ENCODE results near the gene NRDE2. TPM values are rescaled to one million over a fixed set of nuclear protein-coding genes. Genes with fewer than 3 reads are reported as not detected.
"Not testable (repeated sequence)": the region's sequence is repeated elsewhere in the genome, so short reads cannot be mapped to it uniquely, and the experiment has no call there.

The NRDE2 gene
- total RNA-seq, 1 donor from 2014 or later = 10.2 TPM

DNA sequence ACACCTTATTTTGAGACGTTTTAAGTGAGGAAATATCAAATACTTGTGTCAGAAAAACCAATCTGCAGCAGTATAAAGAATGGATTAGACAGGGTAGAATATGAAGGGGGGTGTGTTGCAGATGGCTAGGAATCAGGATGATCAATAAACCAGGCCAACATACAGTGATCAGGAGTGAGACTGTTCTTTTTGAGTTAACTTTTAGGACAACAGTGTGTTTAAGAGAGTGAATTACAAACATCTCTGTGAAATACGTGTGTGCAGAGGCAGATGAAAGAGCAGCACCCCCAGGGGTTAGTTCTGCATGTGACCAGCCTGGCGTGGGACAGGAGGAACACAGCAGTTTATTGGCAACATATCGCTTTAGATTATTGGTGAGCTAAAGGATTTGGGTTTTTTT lies 10.6 kb upstream of the NRDE2 start:
- no peaks in the 10 kb centered on the region for H3K36me3 Mint-ChIP-seq
- Histone ChIP-seq H4K20me1 (ENCODE audit: low read depth) (no peaks in the 10 kb centered on the region), H3K27me3 (peaks cover 19% of the 10 kb centered on the region), H3K36me3 (no peaks in the 10 kb centered on the region), H3K79me2 (ENCODE audit: low read depth) (no peaks in the 10 kb centered on the region), H3F3A (ENCODE audit: low read depth) (no peaks in the 10 kb centered on the region), H2AFZ (replicated peaks) (no peak overlapping the region), H3K4me2 (no peak overlapping the region), H3K27ac (no peak overlapping the region), H3K9me3 (ENCODE audit: low read depth) (no peaks in the 10 kb centered on the region), H3K9ac (no peak overlapping the region), H3K4me1 (no peaks in the 10 kb centered on the region), H3K4me3 (no peak overlapping the region)
- H3K9me3 Mint-ChIP-seq = peaks cover 2% of the 10 kb centered on the region
- peaks cover 3% of the 10 kb centered on the region for H3K4me1 Mint-ChIP-seq
- no peak for DNase-seq (ENCODE audit: low spot score)
- no peak for TF ChIP-seq EZH2 (IDR thresholded peaks at IDR 0.05)
- TF ChIP-seq, protein P1, sequence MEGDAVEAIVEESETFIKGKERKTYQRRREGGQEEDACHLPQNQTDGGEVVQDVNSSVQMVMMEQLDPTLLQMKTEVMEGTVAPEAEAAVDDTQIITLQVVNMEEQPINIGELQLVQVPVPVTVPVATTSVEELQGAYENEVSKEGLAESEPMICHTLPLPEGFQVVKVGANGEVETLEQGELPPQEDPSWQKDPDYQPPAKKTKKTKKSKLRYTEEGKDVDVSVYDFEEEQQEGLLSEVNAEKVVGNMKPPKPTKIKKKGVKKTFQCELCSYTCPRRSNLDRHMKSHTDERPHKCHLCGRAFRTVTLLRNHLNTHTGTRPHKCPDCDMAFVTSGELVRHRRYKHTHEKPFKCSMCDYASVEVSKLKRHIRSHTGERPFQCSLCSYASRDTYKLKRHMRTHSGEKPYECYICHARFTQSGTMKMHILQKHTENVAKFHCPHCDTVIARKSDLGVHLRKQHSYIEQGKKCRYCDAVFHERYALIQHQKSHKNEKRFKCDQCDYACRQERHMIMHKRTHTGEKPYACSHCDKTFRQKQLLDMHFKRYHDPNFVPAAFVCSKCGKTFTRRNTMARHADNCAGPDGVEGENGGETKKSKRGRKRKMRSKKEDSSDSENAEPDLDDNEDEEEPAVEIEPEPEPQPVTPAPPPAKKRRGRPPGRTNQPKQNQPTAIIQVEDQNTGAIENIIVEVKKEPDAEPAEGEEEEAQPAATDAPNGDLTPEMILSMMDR (IDR thresholded peaks at IDR 0.05) = no peak
- no peak for TF ChIP-seq EZH2phosphoT487 (IDR thresholded peaks at IDR 0.05)
- peaks cover 7% of the 10 kb centered on the region for H3K27me3 Mint-ChIP-seq (ENCODE audit: insufficient read depth, low read depth)
- no peak overlapping the region for H3K4me3 Mint-ChIP-seq
- no peak overlapping the region for H3K27ac Mint-ChIP-seq

DNA sequence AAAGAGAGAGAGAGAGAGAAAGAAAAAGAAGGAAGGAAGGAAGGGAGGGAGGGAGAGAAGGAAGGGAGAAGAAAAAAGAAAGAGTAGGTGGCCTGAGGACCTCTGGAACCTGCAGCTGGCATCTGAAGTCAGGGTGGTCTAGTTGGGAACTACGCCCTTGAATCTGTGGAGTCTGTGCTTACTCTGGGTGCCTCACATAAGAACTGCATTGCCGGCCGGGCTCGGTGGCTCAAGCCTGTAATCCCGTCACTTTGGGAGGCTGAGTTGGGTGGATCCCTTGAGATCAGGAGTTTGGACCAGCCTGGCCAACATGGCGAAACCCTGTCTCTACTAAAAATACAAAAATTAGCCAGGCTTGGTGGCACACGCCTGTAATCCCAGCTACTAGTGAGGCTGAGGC lies 10.0 kb upstream of the NRDE2 start:
- peaks cover 9% of the 10 kb centered on the region for H3K27me3 Mint-ChIP-seq (ENCODE audit: insufficient read depth, low read depth)
- Histone ChIP-seq H3K27ac (no peak overlapping the region), H3K4me2 (no peak overlapping the region), H3K4me1 (no peaks in the 10 kb centered on the region), H3K27me3 (peaks cover 25% of the 10 kb centered on the region), H3K36me3 (no peaks in the 10 kb centered on the region), H2AFZ (replicated peaks) (no peak overlapping the region), H3F3A (ENCODE audit: low read depth) (no peaks in the 10 kb centered on the region), H4K20me1 (ENCODE audit: low read depth) (no peaks in the 10 kb centered on the region), H3K9me3 (ENCODE audit: low read depth) (no peaks in the 10 kb centered on the region), H3K9ac (no peak overlapping the region), H3K4me3 (no peak overlapping the region), H3K79me2 (ENCODE audit: low read depth) (no peaks in the 10 kb centered on the region)
- DNase-seq (ENCODE audit: low spot score) = no peak
- H3K4me3 Mint-ChIP-seq = no peak overlapping the region
- no peak overlapping the region for H3K27ac Mint-ChIP-seq
- peaks cover 2% of the 10 kb centered on the region for H3K9me3 Mint-ChIP-seq
- H3K36me3 Mint-ChIP-seq = no peaks in the 10 kb centered on the region
- peaks cover 3% of the 10 kb centered on the region for H3K4me1 Mint-ChIP-seq
- TF ChIP-seq EZH2phosphoT487 (IDR thresholded peaks at IDR 0.05) (no peak), EZH2 (IDR thresholded peaks at IDR 0.05) (no peak)
- TF ChIP-seq, protein P1 (IDR thresholded peaks at IDR 0.05) = no peak

DNA sequence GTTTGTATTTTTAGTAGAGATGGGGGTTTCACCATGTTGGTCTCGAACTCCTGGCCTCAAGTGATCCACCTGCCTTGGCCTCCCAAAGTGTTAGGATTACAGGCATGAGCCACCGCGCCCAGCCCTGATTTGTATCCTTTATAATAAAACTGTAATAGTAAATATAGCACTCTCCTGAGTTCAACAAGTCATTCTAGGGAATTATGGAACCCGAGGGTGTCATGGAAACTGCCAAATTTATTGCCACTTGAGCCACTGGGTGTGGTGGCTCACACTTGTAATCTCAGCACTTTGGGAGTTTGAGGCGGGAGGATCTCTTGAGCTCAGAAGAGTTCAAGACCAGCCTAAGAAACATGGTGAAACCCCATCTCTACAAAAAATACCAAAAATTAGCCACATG lies 9.5 kb upstream of the NRDE2 start:
- peaks cover 30% of the 10 kb centered on the region for H3K27me3 ChIP-seq
- H3K4me2 ChIP-seq; H3K4me3 Mint-ChIP-seq; H3K36me3 ChIP-seq; H3K9me3 Mint-ChIP-seq; H3K9ac ChIP-seq; H3K4me3 ChIP-seq; H3K36me3 Mint-ChIP-seq; H3K4me1 Mint-ChIP-seq; H3K9me3 ChIP-seq (ENCODE audit: low read depth); H3K27ac Mint-ChIP-seq; H3K4me1 ChIP-seq; H3K27ac ChIP-seq; H2AFZ ChIP-seq (replicated peaks); H3K79me2 ChIP-seq (ENCODE audit: low read depth); H3F3A ChIP-seq (ENCODE audit: low read depth); H4K20me1 ChIP-seq (ENCODE audit: low read depth); DNase-seq (ENCODE audit: low spot score): not testable (repeated sequence)
- H3K27me3 Mint-ChIP-seq (ENCODE audit: insufficient read depth, low read depth) = peaks cover 11% of the 10 kb centered on the region

DNA sequence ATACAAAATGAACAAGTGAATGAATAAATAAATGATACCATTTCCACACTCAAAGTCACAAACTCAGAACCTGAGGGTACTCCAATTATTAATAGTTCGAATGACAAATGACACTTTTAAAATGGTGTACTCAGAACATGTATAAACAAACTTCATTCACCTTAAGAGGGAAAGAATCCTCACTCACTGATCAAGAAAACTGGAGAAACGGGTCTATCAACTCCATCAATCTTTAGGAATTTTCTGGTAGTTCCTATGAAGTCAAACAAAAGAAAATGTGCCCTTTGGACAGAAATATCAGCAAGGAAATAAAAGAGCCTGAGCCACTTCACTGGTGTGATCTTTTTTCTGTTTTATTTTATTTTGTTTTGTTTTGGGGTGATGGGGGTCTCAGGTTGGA lies 5.2 kb upstream of the NRDE2 start:
- Histone ChIP-seq H3K4me1 (no peaks in the 10 kb centered on the region), H4K20me1 (ENCODE audit: low read depth) (no peaks in the 10 kb centered on the region), H3K4me2 (no peak overlapping the region), H3K27ac (no peak overlapping the region), H3K36me3 (no peaks in the 10 kb centered on the region), H3K27me3 (peaks cover 66% of the 10 kb centered on the region), H3K4me3 (no peak overlapping the region), H3K9me3 (ENCODE audit: low read depth) (no peaks in the 10 kb centered on the region), H3K79me2 (ENCODE audit: low read depth) (no peaks in the 10 kb centered on the region), H2AFZ (replicated peaks) (no peak overlapping the region), H3K9ac (no peak overlapping the region), H3F3A (ENCODE audit: low read depth) (no peaks in the 10 kb centered on the region)
- peaks cover 2% of the 10 kb centered on the region for H3K9me3 Mint-ChIP-seq
- DNase-seq (ENCODE audit: low spot score) = no peak
- no peaks in the 10 kb centered on the region for H3K4me1 Mint-ChIP-seq
- no peaks in the 10 kb centered on the region for H3K36me3 Mint-ChIP-seq
- no peak overlapping the region for H3K27ac Mint-ChIP-seq
- H3K27me3 Mint-ChIP-seq (ENCODE audit: insufficient read depth, low read depth) = peaks cover 25% of the 10 kb centered on the region
- H3K4me3 Mint-ChIP-seq = no peak overlapping the region
- no peak for TF ChIP-seq EZH2phosphoT487 (IDR thresholded peaks at IDR 0.05)
- TF ChIP-seq, protein P1 (IDR thresholded peaks at IDR 0.05) = no peak
- TF ChIP-seq EZH2 (IDR thresholded peaks at IDR 0.05) = no peak
